ENCODE data around the gene KRT84. TPM values are rescaled to one million over a fixed set of nuclear protein-coding genes. Genes with fewer than 3 reads are reported as not detected.

Gene KRT84
- total and polyA plus RNA-seq, 8 donors, result not detected

GRCh38 chr12:52367876-52368275 lies 17.6 kb downstream of the KRT84 start:
- H3K36me3 ChIP-seq, result no peaks in the 10 kb centered on the region
- no peak overlapping the region for H3K4me3 ChIP-seq
- DNase-seq, result no peak
- TF ChIP-seq CTCF (IDR thresholded peaks at IDR 0.05) (no peak), POLR2AphosphoS5 (IDR thresholded peaks at IDR 0.05) (no peak), POLR2A (IDR thresholded peaks at IDR 0.05) (no peak), EP300 (IDR thresholded peaks at IDR 0.05) (no peak)
- H3K27me3 ChIP-seq, result peaks cover 0 to 8% (median 4%) of the 10 kb centered on the region in 3 donors
- H3K4me1 ChIP-seq, result peaks cover 0 to 15% (median 5%) of the 10 kb centered on the region in 4 donors
- intact Hi-C loops (cut with DNase I; ENCODE audit: low total_unique reads), result loop anchor here (5.0 kb wide), 1 partner anchor 509 kb away; no protein-coding TSS in a partner anchor
- WGBS, 5 donors, result 80 to 86% (median 83%) methylated on average over 6 of the region's 6 CpGs
- H3K9me3 ChIP-seq, result no peaks in the 10 kb centered on the region
- H3K27ac ChIP-seq, result no peak overlapping the region

- DNase-seq, result no peak
- intact Hi-C loops (cut with DNase I; ENCODE audit: low total_unique reads), result loop anchor here (5.0 kb wide), 1 partner anchor 510 kb away; no protein-coding TSS in a partner anchor
- Histone ChIP-seq H3K27ac (no peak within 1 kb of the TSS), H3K4me3 (no peak within 1 kb of the TSS), H3K9me3 (no peaks in the 10 kb centered on the region), H3K36me3 (no peaks in the 10 kb centered on the region), H3K27me3 (peaks cover 0 to 8% (median 4%) of the 10 kb centered on the region in 3 donors), H3K4me1 (peaks cover 0 to 10% (median 5%) of the 10 kb centered on the region in 4 donors)
- WGBS, 5 donors, result 80 to 91% (median 89%) methylated on average over 35 to 42 of the region's 42 CpGs
- TF ChIP-seq POLR2AphosphoS5 (IDR thresholded peaks at IDR 0.05) (no peak), EP300 (IDR thresholded peaks at IDR 0.05) (no peak), POLR2A (IDR thresholded peaks at IDR 0.05) (no peak), CTCF (IDR thresholded peaks at IDR 0.05) (no peak)
Observed at GRCh38 chr12:52366738-52367485, 18.5 kb downstream of the KRT84 start, which contains the start of gene KRT85. Gene KRT85 (minus strand): TSS chr12:52367481. CDS start chr12:52367405, 76 bp downstream.

- no peaks in the 10 kb centered on the region for H3K36me3 ChIP-seq
- DNase-seq, result no peak
- TF ChIP-seq POLR2A (IDR thresholded peaks at IDR 0.05) (no peak), CTCF (IDR thresholded peaks at IDR 0.05) (no peak), POLR2AphosphoS5 (IDR thresholded peaks at IDR 0.05) (no peak), EP300 (IDR thresholded peaks at IDR 0.05) (no peak)
- H3K27ac ChIP-seq, result no peak overlapping the region
- H3K27me3 ChIP-seq, result peaks cover 0 to 8% (median 4%) of the 10 kb centered on the region in 3 donors
- H3K9me3 ChIP-seq, result no peaks in the 10 kb centered on the region
- intact Hi-C loops (cut with DNase I; ENCODE audit: low total_unique reads), result loop anchor here (5.0 kb wide), 1 partner anchor 512 kb away; no protein-coding TSS in a partner anchor
- no peaks in the 10 kb centered on the region for H3K4me1 ChIP-seq
- H3K4me3 ChIP-seq, result no peak overlapping the region
- WGBS, 5 donors, result 84 to 94% (median 91%) methylated on average over 14 of the region's 14 CpGs
Observed at GRCh38 chr12:52364901-52365489, 20.5 kb downstream of the KRT84 start.

GRCh38 chr12:52364061-52364460 lies 21.4 kb downstream of the KRT84 start:
- intact Hi-C loops (cut with DNase I; ENCODE audit: low total_unique reads), result no loop called here
- no peak for DNase-seq
- Histone ChIP-seq H3K4me3 (no peak overlapping the region), H3K36me3 (no peaks in the 10 kb centered on the region), H3K27ac (no peak overlapping the region), H3K27me3 (peaks cover 0 to 5% (median 4%) of the 10 kb centered on the region in 3 donors), H3K9me3 (no peaks in the 10 kb centered on the region), H3K4me1 (no peaks in the 10 kb centered on the region)
- WGBS, 5 donors, result 77 to 91% (median 87%) methylated on average over 7 of the region's 7 CpGs
- TF ChIP-seq POLR2AphosphoS5 (IDR thresholded peaks at IDR 0.05), result no peak
- TF ChIP-seq CTCF (IDR thresholded peaks at IDR 0.05), result no peak
- TF ChIP-seq POLR2A (IDR thresholded peaks at IDR 0.05), result no peak
- no peak for TF ChIP-seq EP300 (IDR thresholded peaks at IDR 0.05)

Measured in stomach (tissue), 9 donors.